GM12875 (cell line): Measurements from ENCODE around the gene ITPR3.

ENCODE experiments used
- H3K4me3 ChIP-seq: one replicate; pipeline ENCODE4 v1.5.1; 2011; ENCODE audit warnings: low read depth, low read length, control low read depth
- CTCF ChIP-seq: IDR thresholded peaks from 2 replicates; pipeline ENCODE4 v1.5.1; 2011; ENCODE audit warnings: low read depth, mild to moderate bottlenecking, control low read depth, inconsistent platforms, low read length, moderate library complexity, borderline replicate concordance; ENCODE audit not compliant: insufficient read depth

ITPR3 gene

GRCh38 chr6:33716890-33717632, 95.9 kb downstream of the ITPR3 start:
- no peak overlapping the region for H3K4me3 ChIP-seq
- no peak for TF ChIP-seq CTCF

- no peak for TF ChIP-seq CTCF
- no peak overlapping the region for H3K4me3 ChIP-seq
These were observed 96.9 kb downstream of the ITPR3 start for GRCh38 chr6:33717934-33718455.

- no peak overlapping the region for H3K4me3 ChIP-seq
- TF ChIP-seq CTCF, result no peak
These were observed 97.6 kb downstream of the ITPR3 start for GRCh38 chr6:33718713-33719112.

- no peak overlapping the region for H3K4me3 ChIP-seq
- TF ChIP-seq CTCF, result no peak
These were observed 98.3 kb downstream of the ITPR3 start for GRCh38 chr6:33719326-33719987.

GRCh38 chr6:33720998-33721397, 99.9 kb downstream of the ITPR3 start:
- no peak overlapping the region for H3K4me3 ChIP-seq
- no peak for TF ChIP-seq CTCF

- no peak overlapping the region for H3K4me3 ChIP-seq
- no peak for TF ChIP-seq CTCF
These were observed 100.4 kb downstream of the ITPR3 start for GRCh38 chr6:33721508-33721907.
